ENCODE data around the gene PLEKHG1. TPM values are rescaled to one million over a fixed set of nuclear protein-coding genes. Genes with fewer than 3 reads are reported as not detected.

Gene PLEKHG1
- total and polyA plus RNA-seq, 8 donors = 1.3 to 6.4 (median 2.6) TPM

GRCh38 chr6:150568560-150568959, 31.1 kb upstream of the PLEKHG1 start:
- 81 to 88% methylated on average over 3 of the region's 3 CpGs for WGBS, 2 donors
- no peak for ATAC-seq

GRCh38 chr6:150569161-150569560, 30.5 kb upstream of the PLEKHG1 start:
- intact Hi-C loops (cut with DNase I) = no loop called here
- Histone ChIP-seq H3K27ac (no peak overlapping the region), H3K36me3 (no peaks in the 10 kb centered on the region), H3K9me3 (no peaks in the 10 kb centered on the region), H3K4me1 (no peaks in the 10 kb centered on the region), H3K4me3 (no peak overlapping the region), H3K27me3 (no peaks in the 10 kb centered on the region)
- 82 to 87% methylated on average over 2 of the region's 2 CpGs for WGBS, 2 donors
- ATAC-seq (no peak), DNase-seq (no peak), FAIRE-seq (no peak)
- no peak for TF ChIP-seq CTCF (IDR thresholded peaks at IDR 0.05)

More at GRCh38 chr6:150568560-150568959, 31.1 kb upstream of the PLEKHG1 start:
- Histone ChIP-seq H3K4me1 (no peaks in the 10 kb centered on the region), H3K27me3 (no peaks in the 10 kb centered on the region), H3K27ac (no peak overlapping the region), H3K9me3 (no peaks in the 10 kb centered on the region), H3K4me3 (no peak overlapping the region), H3K36me3 (no peaks in the 10 kb centered on the region)
- intact Hi-C loops (cut with DNase I) = no loop called here
- DNase-seq = no peak
- FAIRE-seq = no peak
- no peak for TF ChIP-seq CTCF (IDR thresholded peaks at IDR 0.05)

- H3K4me1 ChIP-seq = no peaks in the 10 kb centered on the region
- ATAC-seq = no peak
- H3K27ac ChIP-seq = no peak overlapping the region
- H3K9me3 ChIP-seq = no peaks in the 10 kb centered on the region
- intact Hi-C loops (cut with DNase I) = no loop called here
- TF ChIP-seq CTCF (IDR thresholded peaks at IDR 0.05) = no peak
- no peak for DNase-seq
- no peak overlapping the region for H3K4me3 ChIP-seq
- no peak for FAIRE-seq
- 66% methylated on average over 10 of the region's 10 CpGs for WGBS, 2 donors
- no peaks in the 10 kb centered on the region for H3K27me3 ChIP-seq
- no peaks in the 10 kb centered on the region for H3K36me3 ChIP-seq
These were observed 26.5 kb upstream of the PLEKHG1 start for GRCh38 chr6:150573041-150573681.

GRCh38 chr6:150575836-150576235, 23.8 kb upstream of the PLEKHG1 start:
- Histone ChIP-seq H3K27me3 (no peaks in the 10 kb centered on the region), H3K27ac (no peak overlapping the region), H3K4me1 (no peaks in the 10 kb centered on the region), H3K4me3 (no peak overlapping the region), H3K9me3 (no peaks in the 10 kb centered on the region), H3K36me3 (no peaks in the 10 kb centered on the region)
- FAIRE-seq (no peak), DNase-seq (no peak), ATAC-seq (no peak)
- intact Hi-C loops (cut with DNase I) = no loop called here
- 79 to 88% methylated on average over 6 of the region's 6 CpGs for WGBS, 2 donors
- TF ChIP-seq CTCF (IDR thresholded peaks at IDR 0.05) = no peak

GRCh38 chr6:150576651-150577226, 22.9 kb upstream of the PLEKHG1 start:
- 78 to 79% methylated on average over 15 of the region's 15 CpGs for WGBS, 2 donors
- H3K27ac ChIP-seq = no peak overlapping the region
- no peak overlapping the region for H3K4me3 ChIP-seq

More at GRCh38 chr6:150576651-150577226, 22.9 kb upstream of the PLEKHG1 start:
- H3K27me3 ChIP-seq = no peaks in the 10 kb centered on the region
- no peaks in the 10 kb centered on the region for H3K36me3 ChIP-seq
- intact Hi-C loops (cut with DNase I) = no loop called here
- no peak for DNase-seq
- FAIRE-seq = no peak
- no peaks in the 10 kb centered on the region for H3K4me1 ChIP-seq
- no peaks in the 10 kb centered on the region for H3K9me3 ChIP-seq
- no peak for TF ChIP-seq CTCF (IDR thresholded peaks at IDR 0.05)
- no peak for ATAC-seq
